Caco-2 (cell line): ENCODE results near the gene HACE1. TPM values are rescaled to one million over a fixed set of nuclear protein-coding genes. Genes with fewer than 3 reads are reported as not detected.
A peak's percentile ranks its signal among the peaks of the same experiment; 100 is the strongest.

ENCODE experiments used
- BruUV-seq: library from RNA; stranded (reverse); fragments of 400-500 nt; replicated peaks from 2 replicates; lab custom pipeline; 2021; lab: Mats Ljungman, UMichigan
- CTCF ChIA-PET: fragments of 300-600 bp; sonication (Branson Sonifier 250); formaldehyde crosslinking; loops from one replicate; lab custom pipeline; 2022; ENCODE audit warnings: antibody characterized with exemption; lab: Charles Lee
- POLR2A ChIA-PET: fragments of 300-600 bp; sonication (Branson Sonifier 250); formaldehyde crosslinking; loops from one replicate; lab custom pipeline; 2022; ENCODE audit warnings: antibody characterized with exemption; lab: Charles Lee
- DNase-seq, 2 experiments: peaks; one replicate each; pipeline versions ENCODE4 v3.0.0 to v3.0.0-alpha.2; 2020 to 2022
- H3K27me3 ChIP-seq: replicated peaks from 2 replicates; pipeline ENCODE4 v1.6.0; 2011; ENCODE audit warnings: low read length; ENCODE audit not compliant: control insufficient read depth, insufficient read depth
- H3K36me3 ChIP-seq: 2 replicates; pipeline ENCODE4 v1.5.1; 2011; ENCODE audit warnings: low read length; ENCODE audit not compliant: control insufficient read depth, insufficient read depth
- H3K4me1 ChIP-seq: fragments of 250-450 bp; sonication (Bioruptor Pico); 2 replicates; pipeline ENCODE4 v1.5.1; 2020; ENCODE audit warnings: mild to moderate bottlenecking
- H3K4me3 ChIP-seq: 2 replicates; pipeline ENCODE4 v1.5.1; 2011; ENCODE audit warnings: low read depth, mild to moderate bottlenecking, control low read depth, low read length
- H3K9me3 ChIP-seq: fragments of 250-450 bp; sonication (Bioruptor Pico); 2 replicates; pipeline ENCODE4 v1.5.1; 2020; ENCODE audit warnings: mild to moderate bottlenecking, moderate library complexity
- H3K27ac Mint-ChIP-seq: one replicate; pipeline ENCODE4 v1.8.0; 2022; ENCODE audit warnings: mixed read lengths; ENCODE audit not compliant: unreplicated experiment
- H3K27me3 Mint-ChIP-seq: one replicate; pipeline ENCODE4 v1.8.0; 2022; ENCODE audit warnings: mixed read lengths; ENCODE audit not compliant: insufficient read depth, unreplicated experiment
- H3K36me3 Mint-ChIP-seq: one replicate; pipeline ENCODE4 v1.8.0; 2022; ENCODE audit warnings: mild to moderate bottlenecking, mixed read lengths; ENCODE audit not compliant: insufficient read depth, unreplicated experiment
- H3K4me1 Mint-ChIP-seq: one replicate; pipeline ENCODE4 v1.8.0; 2022; ENCODE audit warnings: low read depth, mixed read lengths; ENCODE audit not compliant: unreplicated experiment
- H3K4me3 Mint-ChIP-seq: one replicate; pipeline ENCODE4 v1.8.0; 2022; ENCODE audit warnings: mild to moderate bottlenecking, moderate library complexity, mixed read lengths; ENCODE audit not compliant: unreplicated experiment
- H3K9me3 Mint-ChIP-seq: one replicate; pipeline ENCODE4 v1.8.0; 2022; ENCODE audit warnings: mixed read lengths; ENCODE audit not compliant: unreplicated experiment
- CTCF ChIP-seq, 2 experiments: fragments of 200-600 bp in 1 of 2; IDR thresholded peaks; 1 replicate in 1 of 2; 2 replicates in 1 of 2; pipeline versions ENCODE4 v1.5.1 to v1.8.0; 2011 to 2022; ENCODE audit warnings: antibody characterized with exemption in 1 of 2, control low read depth in 1 of 2, inconsistent platforms in 1 of 2, low read depth in 1 of 2, low read length in 1 of 2, mild to moderate bottlenecking in 1 of 2, moderate library complexity in 1 of 2; ENCODE audit not compliant: insufficient read depth in 1 of 2, severe bottlenecking in 1 of 2, unreplicated experiment in 1 of 2
- intact Hi-C: fragments of 100-400 bp; cut with micrococcal nuclease; formaldehyde crosslinking; loops from one replicate; pipeline ENCODE4 v1.10.0; 2022; ENCODE audit not compliant: unreplicated experiment
- total RNA-seq: library from RNA; stranded (reverse); gene quantifications from 2 replicates; pipeline ENCODE4 v1.2.3, GENCODE V29; 2022

HACE1 gene
- total RNA-seq, 1 experiment from 2014 or later, result 10.0 TPM

GRCh38 chr6:104796031-104796785 is 63.5 kb downstream of the HACE1 start:
- no peak overlapping the region for H3K27ac Mint-ChIP-seq
- BruUV-seq, result no TSS peak
- intact Hi-C loops, result no loop called here

GRCh38 chr6:104795363-104795762 is 64.4 kb downstream of the HACE1 start:
- Mint-ChIP-seq H3K4me3 (no peak overlapping the region), H3K27ac (no peak overlapping the region), H3K4me1 (no peaks in the 10 kb centered on the region), H3K27me3 (no peaks in the 10 kb centered on the region), H3K36me3 (no peaks in the 10 kb centered on the region), H3K9me3 (no peaks in the 10 kb centered on the region)
- no peaks in the 10 kb centered on the region for H3K27me3 ChIP-seq
- BruUV-seq, result no TSS peak
- no peak overlapping the region for H3K4me3 ChIP-seq
- no peaks in the 10 kb centered on the region for H3K9me3 ChIP-seq
- ChIA-PET CTCF (no interaction called here), POLR2A (no interaction called here)
- no peak for TF ChIP-seq CTCF (IDR thresholded peaks at IDR 0.05; ENCODE audit: insufficient read depth in 1 of 2, low read depth in 1 of 2, low read length in 1 of 2, severe bottlenecking in 1 of 2, unreplicated experiment in 1 of 2)
- DNase-seq, result peak in 1 of 2 experiments; percentile 28
- H3K36me3 ChIP-seq, result no peaks in the 10 kb centered on the region
- intact Hi-C loops, result loop anchor here (2.0 kb wide), 1 partner anchor 63 kb away; the partner anchor contains the start of gene HACE1
- no peaks in the 10 kb centered on the region for H3K4me1 ChIP-seq

More at GRCh38 chr6:104796031-104796785, 63.5 kb downstream of the HACE1 start:
- H3K4me3 Mint-ChIP-seq, result no peak overlapping the region
- no peaks in the 10 kb centered on the region for H3K36me3 ChIP-seq
- H3K9me3 ChIP-seq, result no peaks in the 10 kb centered on the region
- no peaks in the 10 kb centered on the region for H3K27me3 ChIP-seq
- no peak overlapping the region for H3K4me3 ChIP-seq
- DNase-seq, result no peak
- no peaks in the 10 kb centered on the region for H3K27me3 Mint-ChIP-seq
- TF ChIP-seq CTCF (IDR thresholded peaks at IDR 0.05; ENCODE audit: insufficient read depth in 1 of 2, low read depth in 1 of 2, low read length in 1 of 2, severe bottlenecking in 1 of 2, unreplicated experiment in 1 of 2), result no peak
- CTCF ChIA-PET, result no interaction called here
- no peaks in the 10 kb centered on the region for H3K36me3 Mint-ChIP-seq
- no peaks in the 10 kb centered on the region for H3K4me1 Mint-ChIP-seq
- no peaks in the 10 kb centered on the region for H3K9me3 Mint-ChIP-seq
- H3K4me1 ChIP-seq, result no peaks in the 10 kb centered on the region
- POLR2A ChIA-PET, result no interaction called here

- CTCF ChIA-PET, result interaction anchor here (0.6 kb wide), 5 partner anchors 27 to 1573 kb away, joined by 3 to 5 read pairs (median 4); no protein-coding TSS in a partner anchor
- H3K27me3 ChIP-seq, result no peaks in the 10 kb centered on the region
- POLR2A ChIA-PET, result interaction anchor here (0.6 kb wide), 2 partner anchors 94 to 280 kb away, joined by 5 read pairs; no protein-coding TSS in a partner anchor
- no peak overlapping the region for H3K4me3 ChIP-seq
- intact Hi-C loops, result loop anchor here (1.0 kb wide), 1 partner anchor 289 kb away; no protein-coding TSS in a partner anchor
- Mint-ChIP-seq H3K4me1 (peaks cover 7% of the 10 kb centered on the region), H3K4me3 (no peak overlapping the region), H3K27ac (no peak overlapping the region), H3K27me3 (no peaks in the 10 kb centered on the region), H3K36me3 (no peaks in the 10 kb centered on the region), H3K9me3 (no peaks in the 10 kb centered on the region)
- H3K36me3 ChIP-seq, result no peaks in the 10 kb centered on the region
- no TSS peak for BruUV-seq
- no peaks in the 10 kb centered on the region for H3K9me3 ChIP-seq
- peak in 1 of 2 experiments; percentile 29 for TF ChIP-seq CTCF (IDR thresholded peaks at IDR 0.05; ENCODE audit: insufficient read depth in 1 of 2, low read depth in 1 of 2, low read length in 1 of 2, severe bottlenecking in 1 of 2, unreplicated experiment in 1 of 2)
- no peaks in the 10 kb centered on the region for H3K4me1 ChIP-seq
- peak in 1 of 2 experiments; percentile 18 for DNase-seq
These were observed 69.9 kb downstream of the HACE1 start for GRCh38 chr6:104789770-104790190.
